HG03097 (cell line): Measurements from ENCODE around the gene MXRA8.
A peak's percentile ranks its signal among the peaks of the same experiment; 100 is the strongest.
"Not testable (repeated sequence)": the region's sequence is repeated elsewhere in the genome, so short reads cannot be mapped to it uniquely, and the experiment has no call there.

Source experiments
- ATAC-seq: cut with Tn5 transposase; IDR thresholded peaks from one replicate; pipeline ENCODE4 v1.9.1; 2021; ENCODE audit not compliant: unreplicated experiment, low FRiP score

The MXRA8 gene

DNA sequence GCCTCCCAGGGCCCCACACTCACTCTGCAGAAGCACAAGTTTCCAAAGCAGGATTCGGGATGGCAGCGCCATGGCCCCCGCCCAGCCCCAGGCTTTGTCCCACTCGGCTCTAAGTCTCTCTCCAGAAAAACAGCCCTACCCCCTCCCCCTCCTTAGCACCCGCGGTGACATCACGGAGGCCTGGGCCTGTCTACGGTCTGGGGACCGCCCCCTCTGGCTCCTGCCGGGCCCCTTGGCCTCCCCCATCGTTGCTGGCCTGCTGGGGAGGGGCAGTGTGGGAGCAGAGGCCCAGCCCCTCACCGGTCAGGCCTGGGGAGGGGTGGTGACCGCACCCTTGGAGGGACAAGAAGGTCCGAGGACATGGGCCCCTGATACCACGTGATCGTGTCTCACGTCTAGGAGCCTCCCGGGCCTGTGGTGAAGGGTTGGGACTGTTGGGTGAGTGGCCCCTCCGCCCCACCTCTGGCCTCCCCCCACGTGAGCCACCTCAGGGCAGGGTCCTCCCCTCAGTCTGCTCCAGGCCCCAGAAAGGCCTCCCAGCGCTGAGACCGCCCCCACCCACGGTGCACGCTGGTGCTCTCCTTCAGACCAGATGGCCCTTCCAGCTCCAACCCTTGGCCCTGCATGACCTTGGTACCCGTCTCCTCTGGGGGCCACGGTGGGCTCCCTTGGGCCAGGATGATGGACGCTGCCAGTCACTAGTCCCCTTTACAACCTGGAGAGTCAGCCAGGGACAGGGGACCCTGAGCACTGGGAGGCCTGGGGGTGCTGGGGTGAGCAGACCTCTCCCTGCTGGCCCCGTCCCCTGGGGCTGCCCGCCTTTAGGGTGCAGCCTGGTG is at the start of gene MXRA8:
MXRA8 (minus strand) TSS at position 123 of the 839 bp plus-strand sequence; CDS start at position 72, 51 bp downstream.
- no peak for ATAC-seq

DNA sequence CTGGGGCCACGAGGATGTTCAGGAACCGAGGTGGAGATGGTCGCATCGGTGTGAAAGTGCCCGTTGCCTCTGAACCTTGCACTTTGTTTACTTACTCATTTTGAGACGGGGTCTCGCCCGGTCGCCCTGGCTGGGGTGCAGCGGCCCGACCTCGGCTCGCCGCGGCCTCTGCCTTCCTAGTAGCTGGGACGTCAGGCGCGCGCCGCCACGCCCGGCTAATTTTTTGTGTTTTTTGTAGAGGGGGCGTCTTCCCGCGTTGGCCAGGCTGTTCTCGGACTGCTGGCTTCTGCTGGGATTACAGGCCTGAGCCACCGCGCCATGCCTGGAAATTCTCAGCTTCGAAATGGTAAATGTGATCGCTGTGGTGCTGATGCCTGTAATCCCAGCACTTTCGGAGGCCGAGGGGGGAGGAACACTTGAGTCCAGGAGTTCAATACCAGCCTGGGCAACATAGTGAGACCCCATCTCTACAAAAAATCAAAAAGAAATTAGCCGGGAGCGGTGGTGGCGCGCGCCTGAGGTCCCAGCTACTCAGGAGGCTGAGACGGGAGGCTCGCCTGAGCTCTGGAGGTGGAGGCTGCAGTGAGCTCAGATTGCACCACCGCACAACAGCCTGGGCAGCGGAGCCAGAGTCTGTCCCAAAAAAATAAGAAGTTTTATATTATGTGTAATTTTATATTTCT is 49.4 kb upstream of the MXRA8 start:
- ATAC-seq, result peak; percentile 34

- ATAC-seq, result peak; percentile 82
These were observed 48.7 kb upstream of the MXRA8 start, which contains the start of gene MRPL20 for GRCh38 chr1:1406821-1407635. Gene MRPL20, minus strand, starts transcription at chr1:1407293. Its CDS starts 76 bp downstream, at chr1:1407217.

DNA sequence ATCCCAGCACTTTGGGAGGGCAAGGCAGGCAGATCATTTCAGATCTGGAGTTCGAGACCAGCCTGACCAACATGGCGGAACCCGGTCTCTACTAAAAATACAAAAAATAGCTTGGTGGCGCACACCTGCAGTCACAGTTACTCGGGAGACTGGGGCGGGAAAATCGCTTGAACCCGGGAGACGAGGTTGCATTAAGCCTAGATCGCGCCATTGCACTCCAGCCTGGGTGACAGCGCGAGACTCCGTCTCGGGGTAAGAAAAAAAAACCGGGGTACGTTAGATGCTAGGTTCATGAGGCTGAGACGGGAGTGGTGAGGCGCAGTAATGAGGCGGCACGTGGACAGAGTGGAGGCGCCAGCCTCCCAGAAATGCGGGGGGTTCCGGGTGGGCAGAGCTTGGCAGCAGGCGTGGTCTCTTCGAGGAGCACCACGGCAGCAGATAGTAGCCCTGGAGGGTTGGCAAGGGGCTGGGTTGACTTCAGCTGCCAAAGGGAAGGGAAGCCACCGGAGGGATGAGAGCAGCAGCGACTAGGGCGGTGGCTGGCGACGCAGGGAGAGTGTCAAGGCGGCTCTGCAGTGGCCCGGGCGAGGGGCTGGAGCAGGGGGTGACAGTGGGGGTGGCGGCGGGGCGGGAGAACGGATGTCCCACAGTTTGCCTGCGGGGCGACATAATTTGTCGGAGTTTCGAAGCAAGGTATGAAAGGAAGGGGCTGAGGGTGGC is 47.9 kb upstream of the MXRA8 start:
- no peak for ATAC-seq

GRCh38 chr1:1403653-1404052 is 45.3 kb upstream of the MXRA8 start:
- no peak for ATAC-seq

GRCh38 chr1:1402901-1403392 is 44.6 kb upstream of the MXRA8 start:
- ATAC-seq, result not testable (repeated sequence)

DNA sequence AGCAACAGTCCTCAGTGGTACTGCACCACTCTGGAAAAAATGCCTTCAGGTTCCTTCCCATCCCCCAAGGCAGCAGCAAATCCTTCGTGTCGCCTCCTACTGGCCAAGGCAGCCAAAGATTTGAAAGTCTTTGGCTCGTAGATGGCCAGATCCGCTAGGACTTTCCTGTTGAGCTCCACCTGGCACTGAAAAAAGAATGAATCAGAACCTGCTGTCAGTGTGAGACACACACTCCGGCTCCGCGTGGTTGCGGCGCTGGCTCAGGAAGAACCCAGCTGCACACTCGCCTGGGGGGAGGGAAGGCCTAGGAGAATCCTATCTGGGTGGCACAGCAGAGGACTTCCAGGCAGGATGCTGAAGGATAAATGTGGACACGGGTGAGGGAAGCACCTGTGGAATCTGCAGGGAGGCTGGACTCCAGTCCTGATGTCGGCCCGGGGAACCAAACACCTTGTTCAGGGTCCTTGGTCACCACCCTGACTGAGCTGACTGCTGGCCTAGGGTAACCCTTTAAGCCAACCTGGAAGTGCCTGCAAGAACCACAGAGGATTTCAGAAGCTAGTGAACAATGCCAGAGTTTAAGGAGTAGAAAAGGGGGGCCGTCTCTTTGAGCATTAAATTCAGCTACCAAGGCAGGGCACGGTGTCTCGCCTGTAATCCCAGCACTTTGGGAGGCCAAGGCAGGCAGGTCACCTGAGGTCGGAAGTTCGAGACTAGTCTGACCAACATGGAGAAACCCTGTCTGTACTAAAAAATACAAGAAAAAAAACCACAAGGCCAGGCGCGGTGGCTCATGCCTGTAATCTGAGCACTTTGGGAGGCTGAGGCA is 43.9 kb upstream of the MXRA8 start:
- no peak for ATAC-seq

- no peak for ATAC-seq
These were observed 43.2 kb upstream of the MXRA8 start for GRCh38 chr1:1401457-1402010.

GRCh38 chr1:1400576-1401456 is 42.5 kb upstream of the MXRA8 start:
- ATAC-seq, result no peak

DNA sequence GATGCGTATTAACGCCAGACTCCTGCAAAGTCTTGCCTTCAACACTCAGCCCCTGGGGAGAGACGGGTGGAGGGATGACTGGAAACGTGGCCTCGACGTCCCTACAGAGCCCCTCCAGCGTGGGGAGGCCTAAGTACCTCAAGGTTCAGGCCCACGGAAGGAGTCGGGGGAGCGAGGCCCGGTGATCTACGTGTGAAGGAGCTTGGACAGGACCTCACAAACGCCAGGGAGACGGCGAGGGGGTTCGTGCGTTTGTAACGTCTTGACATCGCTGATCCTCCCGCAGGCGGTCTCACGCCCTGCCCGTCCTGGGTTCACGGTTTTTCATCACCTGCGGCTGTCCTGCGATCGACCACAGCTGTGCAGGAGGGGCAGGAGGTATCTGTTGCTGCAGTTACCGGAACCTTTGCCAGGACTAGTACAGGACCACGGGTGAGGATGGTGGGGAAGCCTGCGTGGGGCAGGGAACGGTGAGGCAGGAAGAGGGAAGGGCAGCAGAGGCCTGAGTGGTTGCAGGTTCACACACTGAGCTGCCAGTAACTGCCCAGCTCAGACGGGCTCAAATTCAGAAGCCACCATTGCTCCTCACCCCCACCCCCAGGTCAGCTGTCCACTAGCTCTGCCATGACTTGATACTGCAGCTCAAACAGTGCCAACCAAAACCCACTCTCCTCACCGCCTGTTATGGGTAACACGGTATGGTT is 41.7 kb upstream of the MXRA8 start:
- ATAC-seq, result no peak

DNA sequence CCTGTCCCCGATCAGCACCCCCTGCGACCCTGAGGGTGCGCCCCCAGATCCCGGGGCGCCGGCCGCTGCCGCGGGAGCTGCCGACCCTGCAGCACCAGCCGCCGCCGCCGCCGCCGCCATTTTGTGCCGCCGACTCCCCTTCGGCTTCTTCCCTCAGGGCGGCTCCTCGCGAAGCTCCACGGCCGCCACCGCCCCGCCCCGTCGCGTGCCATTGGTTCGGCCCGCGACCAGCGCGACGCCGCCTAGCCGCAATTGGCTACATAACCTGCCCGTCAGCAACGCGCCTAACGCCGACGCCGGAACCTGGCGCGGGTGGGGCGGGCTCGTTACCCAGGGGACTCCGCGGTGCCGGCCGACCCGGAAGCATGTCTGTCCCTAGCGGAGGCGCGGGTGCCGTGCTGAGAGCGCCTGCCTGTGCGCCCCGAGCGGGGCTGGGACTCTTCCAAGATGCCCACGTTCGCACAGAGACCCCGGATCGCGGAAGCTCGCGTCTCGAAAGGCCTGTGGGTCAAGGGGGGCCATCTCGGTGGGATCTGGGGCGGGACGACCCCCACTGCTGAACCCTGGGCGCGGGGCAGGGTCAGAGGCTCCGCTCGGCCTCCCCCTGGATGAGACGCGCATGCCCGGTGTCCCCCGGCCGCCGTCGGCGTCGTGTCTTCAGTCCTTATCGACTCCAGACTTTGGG is 41.0 kb upstream of the MXRA8 start, which contains the start of gene CCNL2:
CCNL2 (minus strand) TSS at position 149 of the 685 bp plus-strand sequence; CDS start at position 120, 29 bp downstream.
- peak; percentile 88 for ATAC-seq

- ATAC-seq, result peak; percentile 19
These were observed 40.4 kb upstream of the MXRA8 start for GRCh38 chr1:1398677-1399186.

DNA sequence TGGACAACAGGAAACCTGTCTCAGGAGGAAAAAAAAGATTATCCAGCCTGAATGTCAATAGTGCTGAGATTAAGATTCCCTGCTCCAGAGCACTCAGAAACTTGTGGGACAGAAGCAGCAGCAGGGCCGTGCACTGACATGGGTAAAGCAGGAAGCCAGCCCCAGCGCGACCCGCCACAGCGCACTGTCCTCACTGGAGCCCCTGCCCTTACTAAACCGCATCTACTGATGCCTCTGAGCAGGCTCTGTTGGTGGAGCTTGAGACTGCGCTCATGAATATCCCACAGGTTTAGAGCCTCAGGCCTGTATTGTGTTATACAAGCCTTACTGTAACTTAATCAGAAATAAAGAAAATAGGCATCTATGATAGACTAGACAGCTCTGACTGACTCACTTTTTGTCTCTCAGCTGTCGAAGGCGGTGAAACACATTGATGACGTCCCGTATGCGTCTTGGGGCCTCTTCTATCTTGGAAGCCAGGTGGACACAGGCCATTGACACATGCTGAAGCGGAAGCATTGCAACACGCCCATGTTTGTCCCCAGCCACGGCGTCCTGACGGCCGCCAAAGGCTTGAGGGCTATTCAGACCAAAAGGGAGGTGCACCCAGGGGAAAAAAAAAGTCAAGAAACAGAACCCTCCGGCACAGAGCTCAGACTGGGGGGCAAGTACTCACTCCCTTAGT is 39.6 kb upstream of the MXRA8 start:
- ATAC-seq, result no peak

GRCh38 chr1:1395166-1395565 is 36.8 kb upstream of the MXRA8 start:
- no peak for ATAC-seq

DNA sequence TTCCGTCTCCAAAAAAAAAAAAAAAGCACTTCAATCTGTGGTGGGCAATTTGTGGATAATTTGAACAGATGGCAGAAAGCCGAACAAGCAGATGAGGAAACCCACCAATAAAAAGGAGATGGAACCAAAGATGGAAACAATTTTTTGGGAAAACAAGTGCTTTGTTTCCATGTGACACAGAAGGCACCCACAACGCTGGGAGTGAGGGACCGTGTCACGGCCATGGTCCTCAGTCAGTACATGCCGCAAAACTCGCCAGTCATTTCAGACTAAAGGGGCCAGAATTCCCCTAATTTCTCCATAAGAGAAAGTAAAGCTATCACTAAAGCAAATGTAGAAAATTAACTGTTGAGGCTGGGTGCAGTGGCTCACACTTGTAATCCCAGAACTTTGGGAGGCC is 35.8 kb upstream of the MXRA8 start:
- no peak for ATAC-seq

DNA sequence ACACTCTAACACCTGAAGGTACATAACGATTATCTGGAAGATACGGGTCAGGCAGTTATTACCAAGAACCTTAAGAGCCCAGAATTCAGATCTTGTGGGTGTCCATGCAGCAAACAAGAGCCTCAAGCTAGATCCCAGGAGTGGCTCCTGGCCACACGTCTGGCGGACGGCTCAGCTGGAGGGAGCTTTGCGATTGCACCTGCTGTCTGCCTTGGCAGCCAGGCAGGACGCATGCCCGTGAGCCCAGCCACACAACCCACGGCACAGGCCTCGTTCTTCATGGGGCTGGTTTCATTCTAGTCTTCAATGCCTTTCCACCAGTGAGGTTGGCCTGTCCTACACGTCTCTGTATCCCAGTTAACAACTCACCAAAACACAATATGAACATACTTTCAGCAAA is 35.1 kb upstream of the MXRA8 start:
- no peak for ATAC-seq
